HG03469 (cell line): ENCODE data around the gene KATNIP.
"Not testable (repeated sequence)": the region's sequence is repeated elsewhere in the genome, so short reads cannot be mapped to it uniquely, and the experiment has no call there.

Experiments used
- ATAC-seq: cut with Tn5 transposase; IDR thresholded peaks from one replicate; pipeline ENCODE4 v1.9.1; 2021; ENCODE audit warnings: mild to moderate bottlenecking, moderate library complexity, moderate number of reproducible peaks; ENCODE audit not compliant: unreplicated experiment

Gene KATNIP

DNA sequence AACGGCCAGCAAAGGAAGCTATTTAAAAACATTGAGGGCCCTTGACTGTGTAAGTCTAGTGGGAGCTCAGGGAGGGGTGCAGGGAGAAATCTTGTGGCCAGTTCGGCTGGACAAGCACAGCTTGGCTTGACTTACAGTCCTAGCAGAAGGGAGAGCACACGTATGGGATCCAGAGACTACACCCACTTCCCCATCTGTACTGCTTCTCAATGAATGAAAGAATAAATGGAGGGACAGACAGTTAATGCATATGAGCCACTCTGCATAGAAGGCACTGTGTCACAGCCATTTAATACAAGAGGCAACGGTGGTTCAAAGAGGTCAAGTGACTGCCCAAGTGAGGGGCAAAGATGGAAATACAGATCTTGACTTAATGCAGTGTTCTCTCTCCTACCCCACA is 15.7 kb upstream of the KATNIP start:
- ATAC-seq = no peak

GRCh38 chr16:27538528-27538927 is 11.4 kb upstream of the KATNIP start:
- no peak for ATAC-seq

- ATAC-seq = no peak
Observed at GRCh38 chr16:27539120-27539519, 10.8 kb upstream of the KATNIP start.

DNA sequence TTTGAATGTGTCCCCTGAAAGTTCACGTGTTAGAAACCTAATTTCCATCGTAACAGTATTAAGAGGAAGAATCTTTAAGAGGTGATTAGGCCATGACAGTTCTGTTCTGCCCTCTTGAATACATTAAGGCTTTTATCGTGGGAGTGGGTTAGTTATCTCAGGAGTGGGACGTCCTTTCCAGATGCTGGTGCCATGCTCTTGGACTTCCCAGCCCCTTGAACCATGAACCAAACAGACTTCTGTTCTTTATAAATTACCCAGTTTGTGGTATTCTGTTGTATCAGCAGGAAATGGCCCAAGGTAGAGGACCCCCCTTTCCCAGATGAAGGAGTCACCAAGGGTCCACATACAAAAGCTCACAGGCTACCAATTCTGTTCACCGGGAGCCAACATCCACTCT is 10.3 kb upstream of the KATNIP start:
- no peak for ATAC-seq

GRCh38 chr16:27543801-27544200 is 6.1 kb upstream of the KATNIP start:
- ATAC-seq = no peak

DNA sequence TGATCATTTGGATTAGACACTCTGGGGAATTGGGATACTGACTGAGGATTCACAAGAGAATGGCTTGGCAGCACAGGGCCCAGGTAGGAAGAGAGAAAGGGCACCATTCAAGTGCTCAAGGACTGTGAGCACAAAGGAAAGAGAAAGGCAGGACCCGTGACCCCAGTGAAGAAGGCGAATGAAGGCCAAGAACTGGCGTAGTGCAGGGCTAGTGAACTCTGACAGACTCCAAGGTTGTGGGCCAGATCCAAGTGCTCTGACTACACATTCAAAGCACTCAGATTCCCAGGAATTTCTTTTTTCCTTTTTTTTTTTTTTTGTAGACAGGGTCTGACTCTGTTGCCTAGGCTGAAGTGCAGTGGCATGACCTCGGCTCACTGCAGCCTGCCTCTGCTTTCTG is 5.3 kb upstream of the KATNIP start:
- no peak for ATAC-seq

- ATAC-seq = no peak
Observed at GRCh38 chr16:27547134-27547533, 2.8 kb upstream of the KATNIP start.

DNA sequence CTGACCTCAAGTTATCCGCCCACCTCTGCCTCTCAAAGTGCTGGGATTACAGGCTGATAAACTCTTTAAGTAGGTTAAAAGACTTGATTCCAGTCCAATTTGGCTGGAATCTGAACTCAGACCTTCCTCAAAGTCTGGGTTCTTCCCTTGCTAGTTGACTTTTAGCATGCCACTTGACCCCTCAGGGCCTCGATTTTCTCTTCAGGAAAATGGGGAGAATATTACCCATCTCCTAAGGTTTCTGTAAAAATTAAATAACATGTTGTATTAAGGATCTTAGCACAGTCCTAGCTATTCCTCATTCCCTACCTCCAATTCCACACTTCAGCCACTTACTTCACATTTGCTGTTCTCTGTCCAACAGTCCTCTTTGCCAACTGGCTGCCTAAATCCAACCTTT is 2.1 kb upstream of the KATNIP start:
- ATAC-seq = no peak

GRCh38 chr16:27549464-27549745 is 539 bp upstream of the KATNIP start:
- ATAC-seq = no peak

GRCh38 chr16:27550582-27550920 is 607 bp downstream of the KATNIP start:
- no peak for ATAC-seq

DNA sequence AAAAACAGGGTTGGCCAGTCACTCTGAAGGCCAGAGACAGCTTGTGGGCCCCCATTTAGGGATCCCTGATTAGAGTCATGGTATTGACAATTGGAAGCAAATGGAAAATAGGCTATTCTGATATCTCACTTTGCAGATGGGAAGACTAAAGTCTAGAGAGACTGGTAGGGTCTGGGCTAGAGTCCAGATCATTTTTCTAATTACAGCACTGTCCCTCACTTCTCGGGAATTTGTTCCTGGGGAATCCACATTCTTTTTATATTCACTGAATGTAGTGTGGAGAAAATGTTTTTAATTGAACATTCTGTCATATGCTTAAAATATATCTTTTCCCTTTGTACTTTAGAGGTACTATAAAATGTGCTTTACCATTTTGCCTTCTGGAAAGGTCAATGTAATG is 1.1 kb downstream of the KATNIP start:
- ATAC-seq = no peak

DNA sequence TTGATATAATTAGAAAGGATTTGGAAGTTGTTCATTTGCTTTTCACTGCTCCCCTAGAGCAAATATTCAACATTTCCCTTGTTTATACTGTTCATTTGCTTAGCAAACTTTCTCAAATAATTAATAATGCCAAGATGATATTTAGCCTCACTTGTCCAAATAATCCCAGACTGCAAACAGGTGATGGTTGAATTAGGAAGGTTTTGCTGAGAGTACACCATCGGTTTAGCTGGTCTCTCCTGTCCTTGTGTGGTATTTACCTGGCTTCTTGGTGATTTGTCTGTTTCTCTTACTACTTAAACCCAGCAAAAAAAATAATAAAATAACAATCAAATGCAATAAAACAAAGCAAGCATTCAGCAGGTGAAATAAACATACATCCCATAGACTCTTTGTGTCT is 6.5 kb downstream of the KATNIP start:
- no peak for ATAC-seq

- no peak for ATAC-seq
Observed at GRCh38 chr16:27558434-27558833, 8.5 kb downstream of the KATNIP start.

DNA sequence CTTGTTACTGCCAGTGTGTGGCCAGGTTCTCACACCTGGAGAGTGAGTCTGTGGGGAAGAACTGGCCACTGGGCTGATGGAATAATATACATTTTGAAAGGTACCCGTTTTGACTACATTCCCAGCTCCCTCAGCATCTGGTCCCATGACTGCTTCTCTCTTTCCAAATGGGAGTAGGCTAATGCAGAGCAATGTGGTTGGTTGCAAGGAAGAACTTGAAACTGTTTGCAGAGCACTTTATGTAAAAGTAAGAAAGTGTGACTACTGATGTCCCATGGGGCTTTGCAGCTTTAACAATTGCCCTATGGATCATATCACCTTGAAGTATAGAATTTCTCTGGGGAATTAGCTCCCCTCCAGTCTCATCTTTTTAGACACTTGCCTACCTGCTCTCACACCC is 9.0 kb downstream of the KATNIP start:
- no peak for ATAC-seq

DNA sequence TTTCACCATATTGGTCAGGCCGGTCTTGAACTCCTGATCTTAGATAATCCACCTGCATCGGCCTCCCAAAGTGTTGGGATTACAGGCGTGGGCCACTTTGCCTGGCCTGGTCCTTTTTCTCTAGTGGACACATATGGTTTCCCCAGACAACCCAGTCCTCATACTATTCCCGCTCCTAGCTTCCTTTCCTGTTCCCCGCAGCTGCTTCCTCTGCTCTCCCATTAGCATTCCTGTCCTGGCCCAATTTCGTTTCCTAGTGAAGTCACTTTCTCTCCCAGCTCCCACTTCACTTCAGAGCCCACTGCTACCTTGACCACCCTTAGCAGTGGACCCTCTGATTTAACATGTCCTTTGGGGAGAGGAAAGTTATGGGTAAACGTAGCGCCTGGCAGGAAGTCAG is 11.3 kb downstream of the KATNIP start:
- no peak for ATAC-seq

GRCh38 chr16:27564224-27564623 is 14.3 kb downstream of the KATNIP start:
- ATAC-seq = no peak

- no peak for ATAC-seq
Observed at GRCh38 chr16:27566417-27566816, 16.5 kb downstream of the KATNIP start.

- ATAC-seq = no peak
Observed at GRCh38 chr16:27568077-27568476, 18.1 kb downstream of the KATNIP start.

- ATAC-seq = not testable (repeated sequence)
Observed at GRCh38 chr16:27570986-27571385, 21.0 kb downstream of the KATNIP start.

DNA sequence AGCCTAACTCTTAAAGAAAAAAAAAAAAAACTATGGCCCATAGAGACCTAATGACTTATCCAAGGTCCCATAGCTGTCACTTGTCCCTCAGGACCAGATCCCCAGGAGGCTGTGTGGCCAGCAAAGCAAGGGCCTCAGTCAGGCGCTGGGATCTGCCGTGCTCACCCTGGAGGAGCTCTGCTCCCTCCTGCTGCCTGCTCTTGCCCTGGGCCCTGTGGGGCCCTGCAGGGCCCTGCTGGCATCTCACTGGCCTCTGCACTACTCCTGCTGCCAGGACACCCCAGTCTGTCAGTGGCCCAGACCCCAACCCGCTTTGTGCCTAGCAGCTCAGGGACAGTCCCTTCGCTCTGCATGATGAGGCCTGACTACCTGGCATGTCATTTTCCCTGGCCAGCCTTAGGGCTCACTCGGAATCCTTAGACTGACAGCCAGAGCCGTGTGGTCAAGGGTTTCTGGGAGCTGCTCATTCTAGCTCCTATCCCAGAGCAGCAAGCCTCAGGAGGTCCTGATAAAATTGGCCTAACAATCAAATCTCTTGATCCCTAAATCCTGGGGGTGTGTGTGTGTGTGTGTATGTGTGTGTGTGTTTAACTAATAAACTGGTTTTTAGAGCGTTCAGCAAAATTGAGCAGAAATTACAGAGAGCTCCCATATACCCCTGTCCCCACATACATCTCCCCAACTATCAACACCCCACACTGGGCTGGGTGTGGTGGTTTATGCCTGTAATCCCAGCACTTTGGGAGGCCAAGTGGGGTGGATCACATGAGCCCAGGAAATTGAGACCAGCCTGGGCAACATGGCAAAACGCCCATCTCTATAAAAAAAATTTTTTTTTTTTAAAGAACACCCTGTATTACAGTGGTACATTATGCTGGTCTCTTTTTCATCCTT is 21.7 kb downstream of the KATNIP start:
- ATAC-seq = no peak

DNA sequence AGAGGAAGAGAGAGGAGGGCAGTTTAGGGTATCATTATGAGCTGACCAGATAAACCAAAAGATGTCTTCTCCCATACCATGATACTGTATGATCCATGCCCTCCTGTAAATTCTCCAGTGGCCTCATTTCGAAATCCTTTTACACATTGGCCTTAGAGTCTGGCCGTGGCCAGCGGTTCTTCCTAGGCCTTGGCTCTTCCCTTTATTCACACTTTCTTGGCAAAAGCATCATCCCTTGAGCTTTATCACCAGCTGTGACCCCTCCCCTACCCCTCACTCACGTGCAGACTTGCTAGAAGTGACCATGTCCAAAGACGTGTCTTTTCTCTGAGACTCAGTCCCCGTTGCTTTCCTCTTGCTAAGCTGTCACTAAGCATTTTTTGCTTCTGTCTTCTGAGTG is 22.8 kb downstream of the KATNIP start:
- no peak for ATAC-seq

GRCh38 chr16:27576729-27577128 is 26.8 kb downstream of the KATNIP start:
- ATAC-seq = no peak
